Upper lobe of left lung (tissue), 6 donors: ENCODE data around the gene SLC9A9. TPM values are rescaled to one million over a fixed set of nuclear protein-coding genes. Genes with fewer than 3 reads are reported as not detected.

Experiments used
- ATAC-seq, 2 donors: fragments of 200-7000 bp; cut with Tn5 transposase; one replicate each; pipeline ENCODE4 v1.9.1; 2022; ENCODE audit warnings: mild to moderate bottlenecking in 2 of 2, moderate library complexity in 2 of 2; ENCODE audit not compliant: low FRiP score in 2 of 2
- DNase-seq, 2 donors: peaks; one replicate each; pipeline ENCODE4 v3.0.0-alpha.2; 2019 to 2020
- H3K27ac ChIP-seq, 4 donors: fragments of 200-600 bp; sonication (generic); one replicate each; pipeline ENCODE4 v1.5.1; 2016 to 2019
- H3K27me3 ChIP-seq, 4 donors: fragments of 200-600 bp; sonication (generic); one replicate each; pipeline ENCODE4 v1.5.1; 2017 to 2019
- H3K36me3 ChIP-seq, 4 donors: fragments of 200-600 bp; sonication (generic); one replicate each; pipeline ENCODE4 v1.5.1; 2016 to 2019
- H3K4me1 ChIP-seq, 4 donors: fragments of 200-600 bp; sonication (generic); one replicate each; pipeline ENCODE4 v1.5.1; 2018 to 2019
- H3K4me3 ChIP-seq, 4 donors: fragments of 200-600 bp; sonication (generic); one replicate each; pipeline ENCODE4 v1.5.1; 2017 to 2019; ENCODE audit warnings: mild to moderate bottlenecking in 2 of 4, moderate library complexity in 1 of 4
- H3K9me3 ChIP-seq, 4 donors: fragments of 200-600 bp; sonication (generic); one replicate each; pipeline ENCODE4 v1.5.1; 2018 to 2019
- EP300 ChIP-seq, 4 donors: sonication (generic); formaldehyde crosslinking; IDR thresholded peaks; one replicate each; pipeline ENCODE4 v1.5.1; 2017; ENCODE audit warnings: antibody characterized with exemption in 4 of 4, control low read depth in 2 of 4
- POLR2A ChIP-seq, 4 donors: fragments of 450-650 bp; IDR thresholded peaks; one replicate each; pipeline ENCODE4 v1.5.1; 2016 to 2017; ENCODE audit warnings: antibody characterized with exemption in 4 of 4, mild to moderate bottlenecking in 2 of 4
- POLR2AphosphoS5 ChIP-seq, 2 donors: sonication (generic); formaldehyde crosslinking; IDR thresholded peaks; one replicate each; pipeline ENCODE4 v1.5.1; 2017; ENCODE audit warnings: antibody characterized with exemption in 2 of 2
- WGBS, 2 donors: methylation state at CpG; one replicate each; pipeline ENCODE4 v1.1.5; 2017 to 2018; 5-methylcytosine and 5-hydroxymethylcytosine counted together
- total RNA-seq, 6 donors: library from RNA; depleted of rRNA in 4 of 6; stranded (reverse); fragments of >200 nt in 4 of 6; gene quantifications; one replicate each; pipeline versions ENCODE4 v1.1.0 to v1.2.1, GENCODE V29; 2016 to 2021
- TF ChIP-seq, protein P1 (sequence below), 6 experiments: fragments of 450-650 bp in 4 of 6; fragments of 200-600 bp in 2 of 6; sonication (generic) in 2 of 6; IDR thresholded peaks; one replicate each; pipeline ENCODE4 v1.5.1; 2016 to 2019; ENCODE audit warnings: antibody characterized with exemption in 6 of 6
- donor health status: DM: no; HTN: no; CAD: no; lungs with moderate emphysema.
- donor health status: DM: no; HTN: yes; CAD: no; lungs with severe emphysema.

Gene SLC9A9
- total RNA-seq, 6 donors from 2014 or later: 4.2 to 20.4 (median 8.7) TPM

DNA sequence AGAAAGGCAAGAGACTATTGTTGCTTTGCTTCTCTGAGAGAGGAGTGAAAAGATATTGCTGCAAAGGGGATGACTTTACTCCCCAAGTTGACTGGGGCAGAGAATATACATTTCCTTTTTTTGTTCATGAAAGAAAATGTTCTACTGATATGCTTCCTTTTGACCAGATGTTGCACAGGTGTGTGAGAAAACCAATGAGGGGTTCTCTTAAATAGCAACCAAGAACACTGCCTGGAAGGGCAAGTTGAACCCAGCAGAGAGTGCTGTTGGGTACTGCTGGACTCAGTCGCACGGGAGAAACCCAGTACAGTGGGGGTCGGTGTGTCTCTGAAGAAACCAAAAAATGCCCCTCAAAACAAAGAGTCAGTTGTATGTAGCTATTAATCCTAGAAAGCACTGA is 627.5 kb downstream of the SLC9A9 start:
- WGBS, 2 donors: 80 to 93% methylated on average over 3 of the region's 3 CpGs

DNA sequence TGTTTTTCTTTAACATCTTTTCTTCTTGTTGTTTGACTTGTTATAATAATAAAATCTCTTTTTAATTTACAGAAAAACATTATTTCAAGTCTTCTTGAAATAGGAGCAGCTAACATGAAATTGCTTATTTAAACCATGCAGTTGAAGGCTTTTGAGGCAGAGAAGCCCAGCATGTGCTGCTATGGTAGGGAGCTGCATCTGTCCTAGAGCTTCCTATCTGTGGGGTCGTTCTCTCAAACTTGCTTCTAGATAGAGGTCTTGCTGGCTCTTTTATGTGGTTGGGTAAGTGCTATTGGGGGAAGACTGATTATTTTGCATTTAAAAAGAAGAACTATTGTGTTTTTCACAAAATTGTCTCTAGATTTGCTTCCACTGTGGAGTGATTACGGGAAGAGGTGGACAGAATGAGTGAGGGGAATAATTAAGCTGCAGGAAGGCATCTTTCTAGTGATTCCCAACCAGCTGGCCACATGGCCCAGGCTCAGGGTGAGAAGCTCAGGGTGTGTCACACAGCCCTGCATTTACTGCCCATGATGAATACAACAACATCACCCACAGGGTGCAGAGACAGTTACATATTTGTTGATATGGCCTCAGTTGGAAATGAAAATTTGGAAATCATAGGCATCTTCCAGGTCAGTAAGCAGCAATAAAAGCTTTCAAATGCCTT is 630.0 kb downstream of the SLC9A9 start:
- ATAC-seq (no peak), DNase-seq (no peak)
- TF ChIP-seq EP300 (IDR thresholded peaks at IDR 0.05) (no peak), POLR2AphosphoS5 (IDR thresholded peaks at IDR 0.05) (no peak), POLR2A (IDR thresholded peaks at IDR 0.05) (no peak)
- TF ChIP-seq, protein P1, sequence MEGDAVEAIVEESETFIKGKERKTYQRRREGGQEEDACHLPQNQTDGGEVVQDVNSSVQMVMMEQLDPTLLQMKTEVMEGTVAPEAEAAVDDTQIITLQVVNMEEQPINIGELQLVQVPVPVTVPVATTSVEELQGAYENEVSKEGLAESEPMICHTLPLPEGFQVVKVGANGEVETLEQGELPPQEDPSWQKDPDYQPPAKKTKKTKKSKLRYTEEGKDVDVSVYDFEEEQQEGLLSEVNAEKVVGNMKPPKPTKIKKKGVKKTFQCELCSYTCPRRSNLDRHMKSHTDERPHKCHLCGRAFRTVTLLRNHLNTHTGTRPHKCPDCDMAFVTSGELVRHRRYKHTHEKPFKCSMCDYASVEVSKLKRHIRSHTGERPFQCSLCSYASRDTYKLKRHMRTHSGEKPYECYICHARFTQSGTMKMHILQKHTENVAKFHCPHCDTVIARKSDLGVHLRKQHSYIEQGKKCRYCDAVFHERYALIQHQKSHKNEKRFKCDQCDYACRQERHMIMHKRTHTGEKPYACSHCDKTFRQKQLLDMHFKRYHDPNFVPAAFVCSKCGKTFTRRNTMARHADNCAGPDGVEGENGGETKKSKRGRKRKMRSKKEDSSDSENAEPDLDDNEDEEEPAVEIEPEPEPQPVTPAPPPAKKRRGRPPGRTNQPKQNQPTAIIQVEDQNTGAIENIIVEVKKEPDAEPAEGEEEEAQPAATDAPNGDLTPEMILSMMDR (IDR thresholded peaks at IDR 0.05): no peak
- Histone ChIP-seq H3K4me3 (no peak overlapping the region), H3K36me3 (no peaks in the 10 kb centered on the region), H3K4me1 (peaks cover 0 to 6% (median 0%) of the 10 kb centered on the region in 4 donors), H3K27me3 (no peaks in the 10 kb centered on the region), H3K27ac (no peak overlapping the region), H3K9me3 (no peaks in the 10 kb centered on the region)
- 62 to 86% methylated on average over 2 of the region's 2 CpGs for WGBS, 2 donors

More for the DNA sequence above, 627.5 kb downstream of the SLC9A9 start:
- ATAC-seq: no peak
- Histone ChIP-seq H3K36me3 (no peaks in the 10 kb centered on the region), H3K4me3 (no peak overlapping the region), H3K27ac (no peak overlapping the region), H3K27me3 (no peaks in the 10 kb centered on the region), H3K4me1 (peaks cover 0 to 6% (median 0%) of the 10 kb centered on the region in 4 donors), H3K9me3 (no peaks in the 10 kb centered on the region)
- TF ChIP-seq, protein P1 (IDR thresholded peaks at IDR 0.05): no peak
- TF ChIP-seq POLR2AphosphoS5 (IDR thresholded peaks at IDR 0.05) (no peak), EP300 (IDR thresholded peaks at IDR 0.05) (no peak), POLR2A (IDR thresholded peaks at IDR 0.05) (no peak)
- no peak for DNase-seq

DNA sequence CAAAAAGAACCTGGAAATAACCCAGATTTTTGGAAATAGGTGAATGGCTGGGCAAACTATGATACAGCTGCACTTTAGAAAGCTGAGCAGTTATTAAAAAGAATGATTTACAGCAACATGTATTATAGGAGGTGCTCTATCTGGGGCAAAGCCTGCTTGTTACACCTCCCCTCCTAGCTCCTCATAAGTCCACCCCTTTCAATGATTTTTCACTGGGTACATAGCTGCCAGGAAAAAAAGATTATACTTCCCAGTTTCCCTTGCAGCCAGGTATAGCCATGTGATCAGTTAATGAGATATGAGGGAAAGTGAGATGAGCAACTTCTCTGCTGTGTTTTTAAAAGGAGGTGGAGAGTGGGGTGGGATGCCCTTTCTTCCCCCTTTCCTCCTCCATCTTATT is 631.0 kb downstream of the SLC9A9 start:
- TF ChIP-seq, protein P1 (IDR thresholded peaks at IDR 0.05): no peak
- TF ChIP-seq POLR2AphosphoS5 (IDR thresholded peaks at IDR 0.05) (no peak), POLR2A (IDR thresholded peaks at IDR 0.05) (no peak)
- Histone ChIP-seq H3K27ac (no peak overlapping the region), H3K27me3 (no peaks in the 10 kb centered on the region), H3K4me3 (no peak overlapping the region), H3K36me3 (no peaks in the 10 kb centered on the region), H3K4me1 (peaks cover 0 to 6% (median 0%) of the 10 kb centered on the region in 4 donors), H3K9me3 (no peaks in the 10 kb centered on the region)
- ATAC-seq: no peak
- no peak for DNase-seq

DNA sequence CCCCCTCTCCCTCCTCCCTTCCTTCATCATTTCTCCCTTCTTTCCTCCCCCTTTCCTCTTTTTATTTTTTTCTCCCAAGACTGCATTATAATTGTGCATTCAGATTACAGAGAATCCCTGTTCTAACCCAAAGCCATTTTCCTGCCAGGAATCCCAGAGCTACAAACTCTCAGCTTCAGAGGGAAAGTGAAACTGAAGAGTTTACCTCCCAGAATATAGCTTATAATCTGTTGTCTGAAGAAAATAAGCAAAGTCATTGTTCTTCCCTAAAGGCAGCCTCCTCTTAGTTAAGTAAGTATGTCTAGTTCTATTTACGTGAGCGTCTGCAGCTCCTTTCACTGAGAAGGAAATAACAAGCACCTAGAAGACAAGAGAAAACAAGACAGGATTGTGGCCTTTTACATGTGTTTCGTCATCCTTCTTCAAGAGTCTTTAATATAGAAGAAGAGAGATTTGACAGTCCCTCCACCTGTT is 631.5 kb downstream of the SLC9A9 start:
- H3K27me3 ChIP-seq: no peaks in the 10 kb centered on the region
- no peaks in the 10 kb centered on the region for H3K36me3 ChIP-seq
- no peak overlapping the region for H3K4me3 ChIP-seq
- H3K4me1 ChIP-seq: peaks cover 0 to 6% (median 0%) of the 10 kb centered on the region in 4 donors
- peak overlapping the region in 1 of 4 donors; percentile 10 for H3K27ac ChIP-seq
- ATAC-seq (no peak), DNase-seq (no peak)
- 27 to 36% methylated on average over 3 of the region's 3 CpGs for WGBS, 2 donors
- TF ChIP-seq, protein P1 (IDR thresholded peaks at IDR 0.05): no peak
- H3K9me3 ChIP-seq: no peaks in the 10 kb centered on the region

Other genes with a start within 250 kb of the SLC9A9 start
- gene DIPK2A, start 123.4 kb upstream of the SLC9A9 start, total RNA-seq: 10 to 100 TPM; 15.7 to 73.6 (median 28.0) TPM